CD4-positive, alpha-beta T cell treated with Interleukin-6 at 100 ng/mL for 8 hours (primary cell): ENCODE measurements around the gene GNRH2.
"Not testable (repeated sequence)": the region's sequence is repeated elsewhere in the genome, so short reads cannot be mapped to it uniquely, and the experiment has no call there.

Source experiments
- DNase-seq: peaks from one replicate; pipeline ENCODE4 v3.0.0-alpha.2; 2020; ENCODE audit warnings: mixed read lengths, low spot score

GNRH2 gene

GRCh38 chr20:3042625-3043024, 797 bp upstream of the GNRH2 start:
- DNase-seq: no peak

GRCh38 chr20:3044336-3044965, 1.0 kb downstream of the GNRH2 start:
- no peak for DNase-seq

- peak; percentile 39 for DNase-seq
Observed at GRCh38 chr20:3045042-3045815, 1.8 kb downstream of the GNRH2 start.

GRCh38 chr20:3045816-3046676, 2.6 kb downstream of the GNRH2 start, which contains the start of gene MRPS26:
MRPS26 (plus strand) TSS chr20:3046052; CDS start chr20:3046069, 17 bp downstream.
- DNase-seq: peak; percentile 76

- no peak for DNase-seq
Observed at GRCh38 chr20:3046677-3047462, 3.4 kb downstream of the GNRH2 start.

- no peak for DNase-seq
Observed at GRCh38 chr20:3047486-3048419, 4.3 kb downstream of the GNRH2 start.

- DNase-seq: no peak
Observed at GRCh38 chr20:3051385-3052019, 8.1 kb downstream of the GNRH2 start.

GRCh38 chr20:3059489-3059888, 16.1 kb downstream of the GNRH2 start:
- no peak for DNase-seq

- not testable (repeated sequence) for DNase-seq
Observed at GRCh38 chr20:3064119-3064518, 20.7 kb downstream of the GNRH2 start.

GRCh38 chr20:3067139-3068014, 24.0 kb downstream of the GNRH2 start:
- DNase-seq: no peak

GRCh38 chr20:3068075-3068474, 24.7 kb downstream of the GNRH2 start:
- DNase-seq: no peak

- peak; percentile 31 for DNase-seq
Observed at GRCh38 chr20:3068986-3069900, 25.8 kb downstream of the GNRH2 start.

GRCh38 chr20:3070725-3071124, 27.3 kb downstream of the GNRH2 start:
- no peak for DNase-seq

GRCh38 chr20:3071266-3071609, 27.8 kb downstream of the GNRH2 start:
- DNase-seq: no peak

- DNase-seq: peak; percentile 75
Observed at GRCh38 chr20:3071610-3072529, 28.4 kb downstream of the GNRH2 start, which contains the start of gene OXT. OXT (plus strand) TSS chr20:3071620; CDS start chr20:3071656, 36 bp downstream.

GRCh38 chr20:3072530-3073250, 29.3 kb downstream of the GNRH2 start:
- DNase-seq: no peak
